Fibroblast of pulmonary artery (primary cell): ENCODE data around the gene SSNA1.

Experiments
- DNase-seq: peaks from one replicate; pipeline ENCODE4 v3.0.0-alpha.2; 2010; ENCODE audit warnings: low read depth
- H3K4me3 ChIP-seq: replicated peaks from 2 replicates; pipeline ENCODE4 v1.5.1; 2011; ENCODE audit warnings: low read depth, mild to moderate bottlenecking, control low read depth, low read length, moderate library complexity
- CTCF ChIP-seq: IDR thresholded peaks from 2 replicates; pipeline ENCODE4 v1.5.1; 2011; ENCODE audit warnings: mild to moderate bottlenecking, control low read depth, low read length, inconsistent platforms; ENCODE audit errors: missing control alignments

SSNA1 gene

GRCh38 chr9:137214620-137215019, 26.1 kb downstream of the SSNA1 start:
- no peak overlapping the region for H3K4me3 ChIP-seq
- no peak for DNase-seq
- TF ChIP-seq CTCF, result no peak

GRCh38 chr9:137215196-137215986, 26.9 kb downstream of the SSNA1 start:
- H3K4me3 ChIP-seq, result no peak overlapping the region
- no peak for TF ChIP-seq CTCF
- no peak for DNase-seq

- H3K4me3 ChIP-seq, result no peak overlapping the region
Measured at GRCh38 chr9:137216188-137216965, 27.9 kb downstream of the SSNA1 start.

GRCh38 chr9:137217276-137218211, 29.1 kb downstream of the SSNA1 start:
- H3K4me3 ChIP-seq, result no peak overlapping the region
- DNase-seq, result no peak
- no peak for TF ChIP-seq CTCF

More at GRCh38 chr9:137216188-137216965, 27.9 kb downstream of the SSNA1 start:
- TF ChIP-seq CTCF, result no peak
- DNase-seq, result no peak

- H3K4me3 ChIP-seq, result no peak overlapping the region
- DNase-seq, result no peak
- no peak for TF ChIP-seq CTCF
Measured at GRCh38 chr9:137218212-137218753, 29.8 kb downstream of the SSNA1 start.

- no peak overlapping the region for H3K4me3 ChIP-seq
- no peak for TF ChIP-seq CTCF
- peak; percentile 60 for DNase-seq
Measured at GRCh38 chr9:137218754-137219271, 30.3 kb downstream of the SSNA1 start.
